IMR-90 (cell line): Measurements from ENCODE around the gene SLC66A1. TPM values are rescaled to one million over a fixed set of nuclear protein-coding genes. Genes with fewer than 3 reads are reported as not detected.

Source experiments
- ATAC-seq: fragments of 200-7000 bp; cut with Tn5 transposase; 2 replicates; pipeline ENCODE4 v1.9.1; 2020; ENCODE audit warnings: low read depth, mild to moderate bottlenecking, moderate library complexity
- BruUV-seq: library from RNA; stranded (reverse); fragments of 400-500 nt; replicated peaks from 2 replicates; lab custom pipeline; 2021; lab: Mats Ljungman, UMichigan
- CTCF ChIA-PET: fragments of 300-600 bp; formaldehyde crosslinking; extraction: SDS; loops from one replicate; lab custom pipeline; 2021; ENCODE audit warnings: antibody characterized with exemption; lab: Yijun Ruan, JAX
- POLR2A ChIA-PET: fragments of 300-600 bp; sonication (Branson Sonifier 250); formaldehyde crosslinking; loops from one replicate; lab custom pipeline; 2022; ENCODE audit warnings: antibody characterized with exemption; ENCODE audit not compliant: unreplicated experiment; lab: Charles Lee
- DNase-seq: peaks from one replicate; pipeline ENCODE4 v3.0.0; 2013
- H2AFZ ChIP-seq: replicated peaks from 2 replicates; pipeline ENCODE3; 2013; ENCODE audit warnings: low read length, mild to moderate bottlenecking; ENCODE audit not compliant: poor library complexity
- H2AK5ac ChIP-seq: 2 replicates; pipeline ENCODE4 v1.6.1; 2013; ENCODE audit warnings: low read depth, low read length, inconsistent platforms
- H2AK9ac ChIP-seq: replicated peaks from 2 replicates; pipeline ENCODE3; 2013; ENCODE audit warnings: mild to moderate bottlenecking, low read depth, low read length, moderate library complexity; ENCODE audit not compliant: poor library complexity
- H2BK120ac ChIP-seq: 2 replicates; pipeline ENCODE4 v1.6.1; 2013; ENCODE audit warnings: low read depth, low read length, inconsistent platforms
- H2BK15ac ChIP-seq: 3 replicates; pipeline ENCODE4 v1.6.1; 2013; ENCODE audit warnings: low read depth, low read length, inconsistent platforms
- H2BK20ac ChIP-seq: 2 replicates; pipeline ENCODE4 v1.6.1; 2013; ENCODE audit warnings: low read depth, mild to moderate bottlenecking, inconsistent platforms, low read length, moderate library complexity
- H2BK5ac ChIP-seq: 2 replicates; pipeline ENCODE4 v1.6.1; 2013; ENCODE audit warnings: mild to moderate bottlenecking, low read depth, low read length, inconsistent platforms; ENCODE audit not compliant: poor library complexity, severe bottlenecking
- H3K14ac ChIP-seq: replicated peaks from 2 replicates; pipeline ENCODE4 v1.6.1; 2013; ENCODE audit warnings: low read depth, low read length, inconsistent platforms
- H3K18ac ChIP-seq: 2 replicates; pipeline ENCODE4 v1.6.1; 2013; ENCODE audit warnings: low read depth, low read length, control low read depth
- H3K23ac ChIP-seq: 2 replicates; pipeline ENCODE4 v1.6.1; 2013; ENCODE audit warnings: low read depth, low read length, inconsistent platforms
- H3K27ac ChIP-seq: 2 replicates; pipeline ENCODE4 v1.5.1; 2013; ENCODE audit warnings: mild to moderate bottlenecking, control low read depth, low read length; ENCODE audit not compliant: insufficient read depth
- H3K27me3 ChIP-seq: 2 replicates; pipeline ENCODE4 v1.6.1; 2013; ENCODE audit warnings: low read length; ENCODE audit not compliant: control insufficient read depth, insufficient read depth
- H3K36me3 ChIP-seq: 2 replicates; pipeline ENCODE4 v1.6.1; 2013; ENCODE audit warnings: low read length, mixed read lengths; ENCODE audit not compliant: control insufficient read depth, insufficient read depth
- H3K4ac ChIP-seq: 2 replicates; pipeline ENCODE4 v1.6.1; 2013; ENCODE audit warnings: low read depth, low read length, inconsistent platforms
- H3K4me1 ChIP-seq: 2 replicates; pipeline ENCODE4 v1.6.1; 2013; ENCODE audit warnings: low read length, mixed read lengths; ENCODE audit not compliant: control insufficient read depth, insufficient read depth
- H3K4me2 ChIP-seq: 2 replicates; pipeline ENCODE4 v1.6.1; 2013; ENCODE audit warnings: low read depth, mild to moderate bottlenecking, control low read depth, low read length, moderate library complexity
- H3K4me3 ChIP-seq: 2 replicates; pipeline ENCODE4 v1.5.1; 2013; ENCODE audit warnings: low read depth, mild to moderate bottlenecking, control low read depth, low read length, moderate library complexity; ENCODE audit not compliant: insufficient read depth
- H3K56ac ChIP-seq: 2 replicates; pipeline ENCODE4 v1.6.1; 2013; ENCODE audit warnings: low read length, inconsistent platforms; ENCODE audit not compliant: insufficient read depth; ENCODE audit errors: extremely low read depth
- H3K79me1 ChIP-seq, 2 experiments: 2 replicates each; pipeline ENCODE4 v1.6.1; 2013; ENCODE audit warnings: low read length in 2 of 2, inconsistent platforms in 1 of 2, low read depth in 1 of 2
- H3K9ac ChIP-seq: 2 replicates; pipeline ENCODE4 v1.6.1; 2013; ENCODE audit warnings: low read depth, low read length, control low read depth
- H3K9me1 ChIP-seq: 2 replicates; pipeline ENCODE4 v1.6.1; 2013; ENCODE audit warnings: low read length, inconsistent platforms; ENCODE audit not compliant: insufficient read depth
- H3K9me3 ChIP-seq: 2 replicates; pipeline ENCODE4 v1.6.1; 2013; ENCODE audit warnings: low read length; ENCODE audit not compliant: control insufficient read depth, insufficient read depth
- H4K20me1 ChIP-seq: 2 replicates; pipeline ENCODE4 v1.6.1; 2013; ENCODE audit warnings: low read length, inconsistent platforms; ENCODE audit not compliant: insufficient read depth
- H4K5ac ChIP-seq: 2 replicates; pipeline ENCODE4 v1.6.1; 2013; ENCODE audit warnings: mild to moderate bottlenecking, low read depth, low read length, control low read depth
- H4K8ac ChIP-seq, 2 experiments: 2 replicates each; pipeline ENCODE4 v1.6.1; 2013; ENCODE audit warnings: low read depth in 2 of 2, low read length in 2 of 2, control low read depth in 1 of 2, inconsistent platforms in 1 of 2
- H4K91ac ChIP-seq: 2 replicates; pipeline ENCODE4 v1.6.1; 2013; ENCODE audit warnings: low read depth, low read length, inconsistent platforms; ENCODE audit not compliant: insufficient read depth
- BHLHE40 ChIP-seq: fragments of 150-350 bp; IDR thresholded peaks from 2 replicates; pipeline ENCODE4 v1.6.1; 2016; ENCODE audit warnings: mild to moderate bottlenecking, low read depth, low read length
- CTCF ChIP-seq: conservative IDR thresholded peaks from 2 replicates; pipeline ENCODE4 v1.5.1; 2012; ENCODE audit warnings: mild to moderate bottlenecking, low read depth, low read length, improper control_type of control experiment
- ELK1 ChIP-seq: fragments of 150-350 bp; IDR thresholded peaks from 2 replicates; pipeline ENCODE4 v1.6.1; 2016; ENCODE audit warnings: low read depth, mild to moderate bottlenecking, low read length, moderate library complexity, borderline replicate concordance
- FOS ChIP-seq: fragments of 150-350 bp; IDR thresholded peaks from 2 replicates; pipeline ENCODE4 v1.6.1; 2016; ENCODE audit warnings: low read depth, low read length
- MAZ ChIP-seq: IDR thresholded peaks from 2 replicates; pipeline ENCODE4 v1.6.1; 2012; ENCODE audit warnings: low read depth, mild to moderate bottlenecking, low read length, improper control_type of control experiment, moderate library complexity, borderline replicate concordance
- MXI1 ChIP-seq: IDR thresholded peaks from 2 replicates; pipeline ENCODE4 v1.6.1; 2012; ENCODE audit warnings: low read depth, mild to moderate bottlenecking, low read length, moderate library complexity, borderline replicate concordance
- POLR2A ChIP-seq: IDR thresholded peaks from 2 replicates; pipeline ENCODE4 v1.6.1; 2012; ENCODE audit warnings: mild to moderate bottlenecking, low read depth, low read length
- RFX5 ChIP-seq: IDR thresholded peaks from 2 replicates; pipeline ENCODE4 v1.8.0; 2012; ENCODE audit warnings: low read depth, mild to moderate bottlenecking, low read length, moderate library complexity
- WGBS, 2 experiments: methylation state at CpG; one replicate each; pipeline versions ENCODE4 v1.1.5 to v1.1.7; 2013; ENCODE audit warnings: missing lambda C conversion rate in 2 of 2; ENCODE audit not compliant: insufficient read length in 1 of 2; ENCODE audit errors: extremely low coverage in 2 of 2; 5-methylcytosine and 5-hydroxymethylcytosine counted together
- dilution Hi-C: fragments of 300-500 bp; cut with HindIII; formaldehyde crosslinking; loops from one replicate; pipeline ENCODE4 v1.14.3; 2018; ENCODE audit warnings: low sequenced_read_pairs; ENCODE audit not compliant: unreplicated experiment
- in situ Hi-C: fragments of 300-500 bp; cut with MboI; formaldehyde crosslinking; loops from 3 replicates; pipeline ENCODE4 v1.14.3; 2019; ENCODE audit warnings: low sequenced_read_pairs, inconsistent platforms, mixed read lengths
- intact Hi-C: fragments of 100-400 bp; cut with micrococcal nuclease; formaldehyde crosslinking; loops from 2 replicates; pipeline ENCODE4 v1.10.0; 2022
- polyA plus RNA-seq, 3 experiments: library from polyadenylated mRNA; depleted of rRNA; stranded (reverse); fragments of >200 nt; gene quantifications; 2 replicates each; pipeline ENCODE4 v1.2.3, GENCODE V29; 2012; ENCODE audit warnings: low replicate concordance in 1 of 3
- total RNA-seq: library from RNA; depleted of rRNA; stranded (reverse); fragments of >200 nt; gene quantifications from 2 replicates; pipeline ENCODE4 v1.2.3, GENCODE V29; 2012

SLC66A1 gene
- total and polyA plus RNA-seq, 2 of the 4 experiments (the other 2 are of a cell fraction): 6.8 to 18.9 TPM

- Histone ChIP-seq H3K27me3 (no peaks in the 10 kb centered on the region), H2BK20ac (no peak overlapping the region), H3K27ac (no peak overlapping the region), H3K4me1 (no peaks in the 10 kb centered on the region), H3K79me1 (peaks cover 43 to 92% of the 10 kb centered on the region in 2 experiments), H4K20me1 (peaks cover 68% of the 10 kb centered on the region), H4K91ac (no peak overlapping the region), H3K18ac (no peak overlapping the region), H3K9me3 (no peaks in the 10 kb centered on the region), H3K4ac (no peak overlapping the region), H2AFZ (no peak overlapping the region), H2BK15ac (no peak overlapping the region), H4K8ac (no peak overlapping the region), H3K23ac (no peak overlapping the region), H3K36me3 (peaks cover 75% of the 10 kb centered on the region), H4K5ac (no peak overlapping the region), H3K4me2 (no peak overlapping the region), H3K9me1 (peaks cover 20% of the 10 kb centered on the region), H2AK5ac (no peak overlapping the region), H3K9ac (no peak overlapping the region), H3K4me3 (no peak overlapping the region), H2AK9ac (no peak overlapping the region), H3K14ac (no peak overlapping the region), H3K56ac (no peak overlapping the region), H2BK5ac (no peak overlapping the region), H2BK120ac (no peak overlapping the region)
- intact Hi-C loops: no loop called here
- in situ Hi-C loops: no loop called here
- no peak for DNase-seq
- WGBS, 2 experiments: 100% methylated on average over 1 of the region's 15 CpGs; no CpG with 5 or more reads in 1 of the 2 experiments
- ChIA-PET CTCF (interaction anchor here (0.5 to 1.0 kb wide), 2 partner anchors 11 to 118 kb away, joined by 3 read pairs; no protein-coding TSS in a partner anchor), POLR2A (interaction anchor here (0.6 kb wide), 1 partner anchor 19 kb away, joined by 3 read pairs; no protein-coding TSS in a partner anchor)
- dilution Hi-C loops: no loop called here
- TF ChIP-seq RFX5: no peak
- no peak for TF ChIP-seq BHLHE40
- TF ChIP-seq CTCF: no peak
- no peak for TF ChIP-seq MAZ
- no peak for TF ChIP-seq FOS
- no peak for TF ChIP-seq POLR2A
- no peak for TF ChIP-seq MXI1
- TF ChIP-seq ELK1: no peak
- ATAC-seq: no peak
- no TSS peak for BruUV-seq
Measured at GRCh38 chr1:19373211-19374082, 61.3 kb downstream of the SLC66A1 start.
